ENCODE data around the gene CPN2.

DNA sequence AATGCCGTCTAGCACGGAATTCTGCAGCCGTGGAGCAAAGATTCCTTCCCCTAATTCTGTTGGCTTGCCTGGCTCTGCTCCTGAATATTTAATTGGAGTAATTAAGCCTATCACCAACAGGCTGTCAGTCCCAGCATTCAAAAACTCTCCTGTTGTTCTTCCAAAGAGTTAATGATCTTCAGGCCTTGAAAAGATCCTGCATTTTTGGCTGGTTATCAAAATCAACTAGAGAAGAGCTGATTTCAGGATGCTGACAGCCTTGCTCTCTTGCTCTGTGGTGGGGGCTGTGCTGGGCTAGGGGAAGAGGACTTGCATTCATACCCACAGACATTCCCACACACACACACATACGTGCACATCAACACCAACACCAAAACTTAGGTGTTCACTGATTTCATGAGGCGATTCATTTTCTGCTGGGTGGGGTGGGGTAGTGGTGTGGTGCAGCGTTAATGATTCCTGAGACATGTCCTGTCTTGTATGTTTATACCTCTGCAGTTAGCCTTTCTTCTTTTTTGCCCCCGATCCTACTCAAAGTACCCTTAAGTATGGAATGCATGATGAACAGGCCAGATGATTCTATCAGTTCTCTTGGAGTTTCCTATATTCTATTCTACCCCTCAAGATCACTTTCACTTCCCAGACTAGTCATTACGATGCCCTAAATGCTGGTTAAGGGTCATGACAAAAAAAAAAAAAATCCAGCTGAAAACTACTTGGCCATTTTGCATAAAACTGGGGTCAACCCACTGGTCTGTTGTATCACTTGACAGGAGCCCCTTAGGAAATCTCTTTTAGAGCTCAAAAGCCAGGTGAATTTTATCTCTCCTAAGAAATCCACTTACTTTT lies 42.3 kb downstream of the CPN2 start:
- TF ChIP-seq, protein P1, sequence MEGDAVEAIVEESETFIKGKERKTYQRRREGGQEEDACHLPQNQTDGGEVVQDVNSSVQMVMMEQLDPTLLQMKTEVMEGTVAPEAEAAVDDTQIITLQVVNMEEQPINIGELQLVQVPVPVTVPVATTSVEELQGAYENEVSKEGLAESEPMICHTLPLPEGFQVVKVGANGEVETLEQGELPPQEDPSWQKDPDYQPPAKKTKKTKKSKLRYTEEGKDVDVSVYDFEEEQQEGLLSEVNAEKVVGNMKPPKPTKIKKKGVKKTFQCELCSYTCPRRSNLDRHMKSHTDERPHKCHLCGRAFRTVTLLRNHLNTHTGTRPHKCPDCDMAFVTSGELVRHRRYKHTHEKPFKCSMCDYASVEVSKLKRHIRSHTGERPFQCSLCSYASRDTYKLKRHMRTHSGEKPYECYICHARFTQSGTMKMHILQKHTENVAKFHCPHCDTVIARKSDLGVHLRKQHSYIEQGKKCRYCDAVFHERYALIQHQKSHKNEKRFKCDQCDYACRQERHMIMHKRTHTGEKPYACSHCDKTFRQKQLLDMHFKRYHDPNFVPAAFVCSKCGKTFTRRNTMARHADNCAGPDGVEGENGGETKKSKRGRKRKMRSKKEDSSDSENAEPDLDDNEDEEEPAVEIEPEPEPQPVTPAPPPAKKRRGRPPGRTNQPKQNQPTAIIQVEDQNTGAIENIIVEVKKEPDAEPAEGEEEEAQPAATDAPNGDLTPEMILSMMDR (IDR thresholded peaks at IDR 0.05): no peak
- no peak for TF ChIP-seq POLR2A (IDR thresholded peaks at IDR 0.05)

All from lower leg skin (tissue), 3 donors.